Tibial nerve (tissue), 4 donors: ENCODE results near the gene NANOS2.
A peak's percentile ranks its signal among the peaks of the same experiment; 100 is the strongest.

Source experiments
- EP300 ChIP-seq, 2 donors: sonication (generic); formaldehyde crosslinking; IDR thresholded peaks; one replicate each; pipeline ENCODE4 v1.6.1; 2017; ENCODE audit warnings: antibody characterized with exemption in 2 of 2, mild to moderate bottlenecking in 1 of 2
- POLR2A ChIP-seq, 2 donors: fragments of 450-650 bp; IDR thresholded peaks; one replicate each; pipeline ENCODE4 v1.6.1; 2017; ENCODE audit warnings: antibody characterized with exemption in 2 of 2, mild to moderate bottlenecking in 2 of 2, moderate library complexity in 2 of 2
- TF ChIP-seq, protein P1 (sequence below), 5 experiments: fragments of 200-600 bp in 3 of 5; fragments of 450-650 bp in 2 of 5; sonication (generic) in 3 of 5; IDR thresholded peaks; one replicate each; pipeline ENCODE4 v1.5.1; 2016 to 2019; ENCODE audit warnings: antibody characterized with exemption in 5 of 5, mild to moderate bottlenecking in 3 of 5, moderate library complexity in 2 of 5

DNA sequence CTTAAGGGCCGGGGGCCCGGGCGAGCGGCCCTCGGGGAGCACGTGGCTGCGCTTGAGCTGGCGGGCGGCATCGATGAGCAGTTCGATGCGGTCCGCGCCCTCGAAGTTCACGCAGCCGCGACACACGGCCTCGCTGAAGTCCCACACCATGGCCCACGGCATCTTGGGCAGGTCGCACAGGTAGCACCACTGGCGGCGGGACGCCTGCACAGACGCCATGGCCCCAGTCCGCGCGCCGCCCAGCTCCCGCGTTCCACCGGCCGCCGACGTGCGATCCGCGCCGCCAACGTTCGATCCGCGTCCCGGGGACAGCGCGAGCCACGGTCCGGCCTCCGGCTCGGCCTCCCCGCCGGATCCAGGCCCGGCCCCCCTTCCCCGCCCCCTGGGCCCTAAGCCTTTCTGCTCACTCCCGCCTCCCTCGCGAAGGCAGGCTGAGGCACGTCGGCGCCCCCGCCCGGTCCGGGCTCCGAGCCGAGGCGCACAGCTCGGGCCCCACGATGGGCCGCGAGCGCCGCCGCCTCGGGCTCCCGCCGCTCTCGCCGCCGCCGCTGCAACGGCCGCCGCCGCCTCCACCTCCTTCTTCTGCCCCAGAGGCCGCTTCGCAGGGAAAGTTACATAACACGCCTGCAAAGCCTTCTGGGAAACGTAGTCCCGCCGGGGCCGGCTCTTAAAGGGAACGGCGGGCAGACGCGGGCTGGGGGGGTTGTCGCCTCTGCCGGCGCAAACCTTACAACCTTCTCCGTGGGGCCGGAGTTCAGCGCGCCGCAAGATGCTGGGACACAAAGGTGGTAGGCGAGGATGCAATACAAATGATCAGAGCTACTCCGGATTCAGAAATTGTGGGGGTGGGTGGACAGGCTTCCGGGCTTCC, 28.8 kb downstream of the NANOS2 start, which contains the start of gene IRF2BP1:
- TF ChIP-seq, protein P1, sequence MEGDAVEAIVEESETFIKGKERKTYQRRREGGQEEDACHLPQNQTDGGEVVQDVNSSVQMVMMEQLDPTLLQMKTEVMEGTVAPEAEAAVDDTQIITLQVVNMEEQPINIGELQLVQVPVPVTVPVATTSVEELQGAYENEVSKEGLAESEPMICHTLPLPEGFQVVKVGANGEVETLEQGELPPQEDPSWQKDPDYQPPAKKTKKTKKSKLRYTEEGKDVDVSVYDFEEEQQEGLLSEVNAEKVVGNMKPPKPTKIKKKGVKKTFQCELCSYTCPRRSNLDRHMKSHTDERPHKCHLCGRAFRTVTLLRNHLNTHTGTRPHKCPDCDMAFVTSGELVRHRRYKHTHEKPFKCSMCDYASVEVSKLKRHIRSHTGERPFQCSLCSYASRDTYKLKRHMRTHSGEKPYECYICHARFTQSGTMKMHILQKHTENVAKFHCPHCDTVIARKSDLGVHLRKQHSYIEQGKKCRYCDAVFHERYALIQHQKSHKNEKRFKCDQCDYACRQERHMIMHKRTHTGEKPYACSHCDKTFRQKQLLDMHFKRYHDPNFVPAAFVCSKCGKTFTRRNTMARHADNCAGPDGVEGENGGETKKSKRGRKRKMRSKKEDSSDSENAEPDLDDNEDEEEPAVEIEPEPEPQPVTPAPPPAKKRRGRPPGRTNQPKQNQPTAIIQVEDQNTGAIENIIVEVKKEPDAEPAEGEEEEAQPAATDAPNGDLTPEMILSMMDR (IDR thresholded peaks at IDR 0.05), result peak in 3 of 5 experiments; percentile 9 to 57 (median 15)
- TF ChIP-seq POLR2A (IDR thresholded peaks at IDR 0.05) (peak; percentile 33 to 86), EP300 (IDR thresholded peaks at IDR 0.05) (peak; percentile 47 to 88)
